ENCODE measurements around the gene RTL5.
A peak's percentile ranks its signal among the peaks of the same experiment; 100 is the strongest.

Gene RTL5

GRCh38 chrX:72132456-72132855, 741 bp upstream of the RTL5 start:
- DNase-seq (ENCODE audit: low read depth): no peak
- no peak for TF ChIP-seq CTCF (IDR thresholded peaks at IDR 0.05; ENCODE audit: low read depth, low read length)
- H3K4me3 ChIP-seq (ENCODE audit: low read depth, low read length): no peak overlapping the region

DNA sequence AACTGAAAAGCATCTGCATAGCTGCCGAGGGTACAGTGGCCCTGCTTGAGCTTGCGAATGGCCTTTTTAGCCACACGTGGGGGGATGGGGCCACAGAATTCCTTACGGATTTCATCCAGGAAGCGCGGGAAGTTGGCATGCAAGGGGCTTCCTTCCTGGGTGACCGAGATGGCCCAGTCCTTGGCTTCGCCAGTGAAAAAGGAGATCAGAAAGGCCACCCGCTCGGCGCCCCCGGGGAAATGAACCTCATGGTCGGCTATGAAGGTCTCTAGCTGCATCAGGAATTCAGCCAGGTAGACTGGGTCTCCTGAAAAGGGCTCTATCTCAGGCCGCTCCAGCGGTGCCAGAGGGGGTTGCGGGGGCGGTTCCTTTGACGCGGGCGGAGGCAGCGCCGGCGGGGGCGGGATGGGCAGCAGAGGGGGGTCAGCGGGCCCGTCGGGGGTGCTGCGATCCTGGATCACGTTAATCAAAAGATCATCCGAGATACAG, 909 bp downstream of the RTL5 start:
- TF ChIP-seq POLR2A (IDR thresholded peaks at IDR 0.05; ENCODE audit: extremely low read depth, insufficient read length) (no peak), CTCF (IDR thresholded peaks at IDR 0.05; ENCODE audit: low read depth, low read length) (no peak), MYC (IDR thresholded peaks at IDR 0.05; ENCODE audit: low read depth, low read length) (no peak)
- TF ChIP-seq, protein P1, sequence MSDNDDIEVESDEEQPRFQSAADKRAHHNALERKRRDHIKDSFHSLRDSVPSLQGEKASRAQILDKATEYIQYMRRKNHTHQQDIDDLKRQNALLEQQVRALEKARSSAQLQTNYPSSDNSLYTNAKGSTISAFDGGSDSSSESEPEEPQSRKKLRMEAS (IDR thresholded peaks at IDR 0.05; ENCODE audit: low read depth, low read length): no peak
- DNase-seq (ENCODE audit: low read depth): no peak
- no peak overlapping the region for H3K4me3 ChIP-seq (ENCODE audit: low read depth, low read length)

DNA sequence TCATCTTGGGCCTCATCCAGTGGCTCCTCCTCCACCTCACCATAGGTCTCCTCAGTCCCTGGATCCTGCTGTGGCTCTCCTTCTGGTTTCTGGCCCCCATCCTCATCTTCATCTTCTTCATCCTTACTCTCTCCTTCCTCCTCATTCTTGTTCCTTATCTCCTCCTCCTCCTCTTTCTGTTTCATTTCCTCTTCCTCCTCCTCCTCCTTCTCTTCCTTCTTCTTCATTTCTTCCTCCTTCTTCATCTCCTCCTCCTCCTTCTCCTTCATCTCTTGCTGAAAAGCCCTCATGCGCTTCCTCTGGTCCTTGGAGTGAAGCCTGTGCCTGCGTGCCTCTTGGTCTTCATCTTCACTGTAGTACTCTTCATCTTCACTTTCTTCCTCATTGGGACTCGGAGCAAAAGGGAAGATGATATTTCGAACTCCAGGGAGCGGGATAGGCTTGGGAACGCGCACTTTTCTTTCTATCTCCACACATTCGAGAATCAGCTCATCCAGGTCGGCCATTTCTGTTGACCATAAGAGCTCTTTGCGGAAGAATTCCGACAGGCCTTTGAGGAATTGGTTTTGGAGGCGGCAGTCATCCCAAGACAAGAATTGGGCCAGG, 1.5 kb downstream of the RTL5 start:
- no peak overlapping the region for H3K4me3 ChIP-seq (ENCODE audit: low read depth, low read length)
- DNase-seq (ENCODE audit: low read depth): no peak
- TF ChIP-seq MYC (IDR thresholded peaks at IDR 0.05; ENCODE audit: low read depth, low read length): no peak
- TF ChIP-seq CTCF (IDR thresholded peaks at IDR 0.05; ENCODE audit: low read depth, low read length): no peak
- TF ChIP-seq, protein P1 (IDR thresholded peaks at IDR 0.05; ENCODE audit: low read depth, low read length): no peak
- TF ChIP-seq POLR2A (IDR thresholded peaks at IDR 0.05; ENCODE audit: extremely low read depth, insufficient read length): no peak

DNA sequence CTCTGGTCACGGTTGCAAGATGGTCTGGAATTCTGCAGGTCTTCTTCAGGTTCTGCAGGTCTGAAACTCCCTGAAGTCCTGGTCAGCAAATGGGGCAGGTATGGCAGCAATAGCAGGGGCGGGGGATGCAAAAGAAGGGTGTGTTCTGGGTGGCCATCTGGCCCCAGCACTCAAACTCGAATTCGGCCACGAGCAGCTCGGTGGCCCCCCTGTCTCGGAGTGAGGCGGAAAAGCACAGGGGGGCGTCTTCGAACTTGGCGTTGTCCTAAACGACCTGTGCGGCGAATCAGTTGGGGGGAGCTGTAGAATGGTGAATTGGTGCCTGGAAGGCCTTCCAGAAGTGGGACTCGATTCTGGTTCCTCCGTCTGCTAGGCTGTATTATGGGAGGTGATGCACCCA, 2.1 kb downstream of the RTL5 start:
- no peak for DNase-seq (ENCODE audit: low read depth)
- H3K4me3 ChIP-seq (ENCODE audit: low read depth, low read length): no peak overlapping the region
- TF ChIP-seq POLR2A (IDR thresholded peaks at IDR 0.05; ENCODE audit: extremely low read depth, insufficient read length) (no peak), MYC (IDR thresholded peaks at IDR 0.05; ENCODE audit: low read depth, low read length) (no peak), CTCF (IDR thresholded peaks at IDR 0.05; ENCODE audit: low read depth, low read length) (no peak)
- TF ChIP-seq, protein P1 (IDR thresholded peaks at IDR 0.05; ENCODE audit: low read depth, low read length): no peak

GRCh38 chrX:72128881-72129280, 2.8 kb downstream of the RTL5 start:
- peak; percentile 52 for DNase-seq (ENCODE audit: low read depth)
- no peak overlapping the region for H3K4me3 ChIP-seq (ENCODE audit: low read depth, low read length)
- TF ChIP-seq MYC (IDR thresholded peaks at IDR 0.05; ENCODE audit: low read depth, low read length) (no peak), CTCF (IDR thresholded peaks at IDR 0.05; ENCODE audit: low read depth, low read length) (peak; percentile 45), POLR2A (IDR thresholded peaks at IDR 0.05; ENCODE audit: extremely low read depth, insufficient read length) (no peak)
- TF ChIP-seq, protein P1 (IDR thresholded peaks at IDR 0.05; ENCODE audit: low read depth, low read length): no peak

All from NB4 (cell line).